ENCODE results near the gene KRT84.

The KRT84 gene

DNA sequence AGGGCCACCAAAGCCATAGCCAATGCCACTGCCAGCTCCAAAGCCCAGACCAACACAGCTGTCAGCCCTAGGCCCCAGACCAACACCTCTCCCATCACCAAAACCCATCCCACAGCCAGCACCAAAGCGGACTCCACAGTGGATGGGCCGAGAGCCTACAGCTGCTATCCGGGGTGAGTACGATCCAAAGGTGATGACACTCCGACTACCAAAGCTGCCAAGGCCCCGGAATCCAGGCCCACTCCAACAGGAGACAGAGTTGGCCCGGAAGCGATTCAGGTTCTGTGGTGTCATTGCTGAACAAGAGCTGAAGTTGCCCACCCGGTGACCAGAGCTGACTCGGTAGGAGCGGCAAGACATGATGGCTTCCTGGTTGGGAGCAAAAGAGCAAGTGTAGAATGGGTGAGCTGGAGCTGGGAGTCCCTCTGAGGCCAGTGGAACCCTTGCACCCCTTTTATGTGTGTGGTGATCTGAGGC is at the start of gene KRT84:
TSS of gene KRT84 (minus strand) at position 427 of the 477 bp plus-strand sequence. CDS start at position 360, 67 bp downstream.
- DNase-seq, result no peak

GRCh38 chr12:52434760-52435530 is 49.5 kb upstream of the KRT84 start:
- no peak for DNase-seq

- DNase-seq, result no peak
These were observed 48.8 kb upstream of the KRT84 start, which contains the start of gene KRT75 for GRCh38 chr12:52434081-52434733. TSS of gene KRT75 (minus strand) at chr12:52434371. CDS start at chr12:52434304, 67 bp downstream.

- DNase-seq, result no peak
These were observed 48.1 kb upstream of the KRT84 start for GRCh38 chr12:52433501-52434080.

- no peak for DNase-seq
These were observed 47.2 kb upstream of the KRT84 start for GRCh38 chr12:52432559-52433207.

- no peak for DNase-seq
These were observed 42.7 kb upstream of the KRT84 start for GRCh38 chr12:52428121-52428520.

GRCh38 chr12:52427083-52427482 is 41.6 kb upstream of the KRT84 start:
- no peak for DNase-seq

DNA sequence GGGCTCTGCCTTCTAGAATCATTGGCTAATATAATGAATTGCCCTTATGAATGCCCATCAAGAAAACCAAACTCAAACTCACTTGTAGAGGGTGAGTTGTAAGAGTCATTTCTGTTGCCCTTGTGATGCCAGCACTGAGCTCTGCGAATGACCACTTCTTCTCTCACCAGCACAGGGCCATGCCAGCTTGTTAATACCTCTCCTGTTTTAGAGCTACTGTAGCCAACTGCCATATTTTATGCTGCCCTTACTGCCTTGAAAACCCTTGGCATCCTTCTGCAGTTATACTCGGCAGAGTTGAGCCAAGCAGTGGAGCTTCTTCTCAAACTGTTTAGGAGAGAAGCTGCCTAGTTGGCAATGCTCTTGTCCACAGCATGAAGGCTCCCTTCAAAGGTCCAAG is 40.6 kb upstream of the KRT84 start:
- DNase-seq, result no peak

DNA sequence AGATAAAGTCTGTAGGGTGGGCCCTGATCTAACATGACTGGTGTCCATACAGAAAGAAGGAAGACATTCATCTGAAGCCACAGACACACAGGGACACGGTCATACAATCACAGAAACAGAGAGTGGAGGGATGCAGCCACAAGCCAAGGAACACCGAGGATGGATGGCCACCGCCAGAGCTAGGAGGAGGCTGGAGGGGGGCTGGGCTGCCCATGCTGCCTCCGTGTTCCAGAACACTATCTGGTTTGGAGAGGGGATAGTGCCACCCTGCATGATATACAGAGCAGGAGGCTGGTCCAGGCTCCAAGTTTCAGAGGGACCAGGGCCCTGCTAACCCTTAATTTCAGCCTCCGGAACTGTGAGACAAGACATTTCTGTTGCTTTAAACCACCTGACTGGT is 40.0 kb upstream of the KRT84 start:
- DNase-seq, result no peak

- DNase-seq, result no peak
These were observed 38.4 kb upstream of the KRT84 start for GRCh38 chr12:52423661-52424500.

GRCh38 chr12:52423035-52423434 is 37.6 kb upstream of the KRT84 start:
- no peak for DNase-seq

DNA sequence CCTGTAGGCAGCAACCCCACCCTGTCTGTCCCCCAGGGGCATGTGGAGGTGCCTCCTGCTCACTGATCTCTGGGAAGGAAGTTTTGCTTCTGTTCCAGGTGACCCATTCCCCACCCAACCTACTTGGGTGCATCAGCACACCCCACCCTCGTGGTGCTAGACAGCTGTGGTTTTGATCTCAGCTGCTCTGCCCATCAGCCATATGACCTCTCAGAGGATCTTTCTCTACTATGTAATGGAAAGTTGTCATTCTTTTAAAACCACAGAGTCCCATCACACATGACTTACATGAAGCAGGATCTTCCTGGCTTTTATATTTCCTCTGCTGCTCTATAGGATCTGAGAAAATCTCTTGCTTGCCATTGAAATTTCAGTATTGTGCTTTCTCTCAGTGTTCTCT is 34.2 kb upstream of the KRT84 start:
- DNase-seq, result no peak

- DNase-seq, result no peak
These were observed 33.2 kb upstream of the KRT84 start for GRCh38 chr12:52418576-52419110.

- no peak for DNase-seq
These were observed 32.3 kb upstream of the KRT84 start for GRCh38 chr12:52417740-52418139.

GRCh38 chr12:52416795-52417194 is 31.3 kb upstream of the KRT84 start:
- DNase-seq, result no peak

DNA sequence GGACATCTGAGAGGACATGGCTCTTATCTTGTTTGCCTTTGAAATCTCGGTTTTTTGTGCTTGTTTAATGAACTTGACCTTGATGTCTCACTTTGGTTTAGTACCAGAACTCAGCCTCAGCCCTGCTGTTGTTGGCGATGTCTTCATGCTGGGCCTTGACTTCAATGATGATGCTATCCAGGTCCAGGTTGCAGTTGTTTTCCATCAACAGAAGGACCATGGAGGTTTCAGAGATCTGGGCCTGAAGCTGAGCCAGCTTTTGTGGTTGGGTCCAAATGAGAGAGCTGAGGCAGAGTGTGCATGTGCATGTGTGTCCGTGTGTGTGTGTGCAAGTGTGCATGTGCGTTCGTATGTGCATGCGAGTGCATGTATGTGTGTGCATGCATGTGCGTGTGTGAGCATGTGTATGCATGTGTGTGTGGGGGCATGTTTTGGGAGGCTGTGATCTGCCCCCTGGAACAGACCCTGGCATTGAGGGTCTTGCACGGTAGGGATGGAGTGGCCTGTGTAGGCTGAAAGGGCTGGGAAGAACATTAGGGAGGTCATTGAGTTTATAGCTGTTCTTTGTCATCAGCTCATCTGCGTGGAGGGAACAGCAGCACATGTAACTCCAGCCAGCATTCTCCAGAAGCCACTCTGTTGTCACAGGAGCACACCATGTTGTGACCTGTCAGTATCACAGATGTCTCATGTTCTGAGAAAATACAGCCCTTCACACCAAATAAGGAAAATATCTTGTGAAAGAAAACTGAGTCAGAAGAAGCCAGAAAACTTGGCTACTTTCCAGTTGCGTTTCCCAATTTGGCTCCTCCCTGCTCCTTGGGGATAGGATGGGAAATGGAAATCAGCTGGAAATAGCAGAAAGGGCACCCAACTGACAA is 30.7 kb upstream of the KRT84 start:
- DNase-seq, result no peak

DNA sequence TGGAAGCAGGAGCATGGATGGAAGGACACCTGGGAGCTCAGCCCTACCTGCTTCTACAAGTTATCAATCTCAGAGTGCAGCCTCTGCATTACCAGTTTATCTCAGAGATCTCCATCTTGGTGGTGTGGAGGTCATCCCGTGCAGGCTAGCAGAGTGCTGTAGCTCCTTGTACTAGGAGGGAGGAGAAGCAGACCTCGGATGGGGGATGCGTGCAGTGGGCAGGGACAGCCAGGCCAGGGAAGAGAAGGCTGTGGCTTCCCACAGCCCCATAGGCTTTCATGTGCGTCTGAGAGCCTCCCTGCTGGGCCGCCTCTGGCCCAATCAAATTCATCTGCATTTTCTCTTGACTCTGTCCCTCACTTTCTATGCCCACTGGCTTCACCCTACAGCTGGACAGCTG is 29.5 kb upstream of the KRT84 start:
- DNase-seq, result no peak

DNA sequence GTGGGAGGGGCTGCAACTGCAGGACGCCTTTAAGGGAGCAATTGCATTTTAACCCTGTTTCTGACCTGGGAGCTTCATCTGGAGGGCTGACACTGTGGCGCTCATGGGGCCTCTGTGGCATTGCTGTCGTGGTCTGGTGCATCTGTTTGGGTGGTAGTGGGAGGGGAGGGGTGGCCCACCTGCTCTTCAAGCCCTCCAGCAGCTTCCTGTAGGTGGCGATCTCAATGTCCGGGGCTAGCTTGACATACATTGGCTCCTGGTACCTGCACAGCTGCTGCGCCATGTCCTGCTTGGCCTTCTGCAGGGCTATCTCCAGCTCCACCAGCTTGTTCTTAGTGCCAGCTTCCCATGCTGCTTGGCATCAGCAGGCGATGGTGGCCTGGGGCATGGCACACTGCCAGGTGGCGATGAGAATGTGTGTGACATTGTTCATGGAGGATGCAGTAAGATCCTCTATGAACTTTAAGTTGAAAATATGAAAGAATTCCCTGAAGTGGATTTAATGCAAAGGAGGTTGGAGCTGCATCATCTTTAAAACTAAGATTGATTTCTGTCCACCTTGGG is 28.4 kb upstream of the KRT84 start:
- no peak for DNase-seq

- DNase-seq, result no peak
These were observed 27.8 kb upstream of the KRT84 start for GRCh38 chr12:52413202-52413601.

DNA sequence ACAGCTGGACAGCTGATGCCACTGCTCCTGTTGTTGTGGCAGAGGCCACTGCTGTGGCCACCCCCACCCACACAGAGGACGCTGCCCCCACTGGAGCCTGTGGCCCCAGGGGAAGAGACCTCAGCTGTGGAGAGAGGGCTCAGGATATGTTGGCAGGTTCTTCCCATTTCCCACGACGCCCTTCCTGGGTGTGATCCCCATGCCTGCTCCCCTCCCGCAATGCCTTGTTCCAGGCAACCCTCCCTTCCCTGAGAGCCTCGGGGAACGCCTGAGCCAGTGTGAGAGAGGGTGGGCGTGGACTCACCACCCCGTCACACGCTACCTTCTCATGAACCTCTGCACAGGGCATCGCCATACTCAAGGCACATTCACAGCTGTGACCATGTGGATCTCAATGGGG is 26.4 kb upstream of the KRT84 start:
- no peak for DNase-seq
